ENCODE data around the gene TGFA. TPM values are rescaled to one million over a fixed set of nuclear protein-coding genes. Genes with fewer than 3 reads are reported as not detected.

TGFA gene
- total RNA-seq, 1 experiment from 2014 or later, result 22.5 TPM

- ChIA-PET POLR2A (interaction anchor here (0.6 to 1.8 kb wide), 2 partner anchors 11 to 61 kb away, joined by 3 to 7 read pairs; no protein-coding TSS in a partner anchor), CTCF (no interaction called here)
- intact Hi-C loops (cut with micrococcal nuclease), result no loop called here
- Mint-ChIP-seq H3K9me3 (ENCODE audit: unreplicated experiment) (no peaks in the 10 kb centered on the region), H3K27ac (ENCODE audit: low read depth, unreplicated experiment) (no peak overlapping the region), H3K36me3 (ENCODE audit: insufficient read depth, unreplicated experiment) (peaks cover 20% of the 10 kb centered on the region), H3K4me1 (ENCODE audit: insufficient read depth, unreplicated experiment) (peaks cover 22% of the 10 kb centered on the region), H3K4me3 (ENCODE audit: unreplicated experiment) (no peak overlapping the region), H3K27me3 (ENCODE audit: insufficient read depth, unreplicated experiment) (no peaks in the 10 kb centered on the region)
- no TSS peak for BruUV-seq (replicated peaks)
- DNase-seq (ENCODE audit: unreplicated experiment), result no peak
- TF ChIP-seq, protein P1, sequence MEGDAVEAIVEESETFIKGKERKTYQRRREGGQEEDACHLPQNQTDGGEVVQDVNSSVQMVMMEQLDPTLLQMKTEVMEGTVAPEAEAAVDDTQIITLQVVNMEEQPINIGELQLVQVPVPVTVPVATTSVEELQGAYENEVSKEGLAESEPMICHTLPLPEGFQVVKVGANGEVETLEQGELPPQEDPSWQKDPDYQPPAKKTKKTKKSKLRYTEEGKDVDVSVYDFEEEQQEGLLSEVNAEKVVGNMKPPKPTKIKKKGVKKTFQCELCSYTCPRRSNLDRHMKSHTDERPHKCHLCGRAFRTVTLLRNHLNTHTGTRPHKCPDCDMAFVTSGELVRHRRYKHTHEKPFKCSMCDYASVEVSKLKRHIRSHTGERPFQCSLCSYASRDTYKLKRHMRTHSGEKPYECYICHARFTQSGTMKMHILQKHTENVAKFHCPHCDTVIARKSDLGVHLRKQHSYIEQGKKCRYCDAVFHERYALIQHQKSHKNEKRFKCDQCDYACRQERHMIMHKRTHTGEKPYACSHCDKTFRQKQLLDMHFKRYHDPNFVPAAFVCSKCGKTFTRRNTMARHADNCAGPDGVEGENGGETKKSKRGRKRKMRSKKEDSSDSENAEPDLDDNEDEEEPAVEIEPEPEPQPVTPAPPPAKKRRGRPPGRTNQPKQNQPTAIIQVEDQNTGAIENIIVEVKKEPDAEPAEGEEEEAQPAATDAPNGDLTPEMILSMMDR (IDR thresholded peaks at IDR 0.05; ENCODE audit: unreplicated experiment), result no peak
These were observed 44.7 kb downstream of the TGFA start for GRCh38 chr2:70508711-70509462.

- H3K36me3 Mint-ChIP-seq (ENCODE audit: insufficient read depth, unreplicated experiment), result peaks cover 19% of the 10 kb centered on the region
- intact Hi-C loops (cut with micrococcal nuclease), result no loop called here
- peaks cover 22% of the 10 kb centered on the region for H3K4me1 Mint-ChIP-seq (ENCODE audit: insufficient read depth, unreplicated experiment)
- BruUV-seq (replicated peaks), result no TSS peak
- ChIA-PET CTCF (interaction anchor here (0.6 kb wide), 1 partner anchor 18 kb away, joined by 3 read pairs; no protein-coding TSS in a partner anchor), POLR2A (no interaction called here)
- no peak overlapping the region for H3K4me3 Mint-ChIP-seq (ENCODE audit: unreplicated experiment)
- H3K9me3 Mint-ChIP-seq (ENCODE audit: unreplicated experiment), result no peaks in the 10 kb centered on the region
- H3K27me3 Mint-ChIP-seq (ENCODE audit: insufficient read depth, unreplicated experiment), result no peaks in the 10 kb centered on the region
- H3K27ac Mint-ChIP-seq (ENCODE audit: low read depth, unreplicated experiment), result no peak overlapping the region
- TF ChIP-seq, protein P1 (IDR thresholded peaks at IDR 0.05; ENCODE audit: unreplicated experiment), result no peak
- DNase-seq (ENCODE audit: unreplicated experiment), result no peak
These were observed 47.8 kb downstream of the TGFA start for GRCh38 chr2:70505613-70506391.

DNA sequence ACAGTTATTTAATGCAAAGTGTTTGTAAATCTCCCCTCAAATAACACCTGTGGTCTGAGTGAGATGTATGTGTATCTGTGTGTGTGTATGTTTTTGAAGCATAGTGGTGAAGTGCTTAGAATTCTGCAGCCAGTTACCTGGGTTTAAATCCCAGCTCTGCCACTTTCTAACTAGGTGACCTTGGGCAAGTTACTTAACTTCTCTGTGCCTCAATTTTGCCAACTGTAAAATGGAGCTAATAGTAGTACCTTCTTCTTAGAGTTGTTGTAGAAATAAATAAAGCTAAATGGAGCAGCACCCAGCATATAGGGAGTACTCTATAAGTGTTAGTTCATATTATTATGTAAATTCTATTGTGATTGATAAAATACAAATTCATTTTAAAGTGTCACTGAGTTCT is 48.9 kb downstream of the TGFA start:
- no TSS peak for BruUV-seq (replicated peaks)
- no peak for DNase-seq (ENCODE audit: unreplicated experiment)
- POLR2A ChIA-PET, result interaction anchor here (0.7 to 1.1 kb wide), 3 partner anchors 9 to 48 kb away, joined by 3 to 4 read pairs (median 4); partner anchors contain the start of gene TGFA
- no peak overlapping the region for H3K27ac Mint-ChIP-seq (ENCODE audit: low read depth, unreplicated experiment)
- no peak overlapping the region for H3K4me3 Mint-ChIP-seq (ENCODE audit: unreplicated experiment)
- H3K4me1 Mint-ChIP-seq (ENCODE audit: insufficient read depth, unreplicated experiment), result peaks cover 13% of the 10 kb centered on the region
- H3K9me3 Mint-ChIP-seq (ENCODE audit: unreplicated experiment), result no peaks in the 10 kb centered on the region
- intact Hi-C loops (cut with micrococcal nuclease), result no loop called here
- H3K36me3 Mint-ChIP-seq (ENCODE audit: insufficient read depth, unreplicated experiment), result peaks cover 16% of the 10 kb centered on the region
- H3K27me3 Mint-ChIP-seq (ENCODE audit: insufficient read depth, unreplicated experiment), result no peaks in the 10 kb centered on the region
- TF ChIP-seq, protein P1 (IDR thresholded peaks at IDR 0.05; ENCODE audit: unreplicated experiment), result no peak
- CTCF ChIA-PET, result interaction anchor here (0.5 to 0.7 kb wide), 3 partner anchors 46 to 121 kb away, joined by 3 read pairs; no protein-coding TSS in a partner anchor

DNA sequence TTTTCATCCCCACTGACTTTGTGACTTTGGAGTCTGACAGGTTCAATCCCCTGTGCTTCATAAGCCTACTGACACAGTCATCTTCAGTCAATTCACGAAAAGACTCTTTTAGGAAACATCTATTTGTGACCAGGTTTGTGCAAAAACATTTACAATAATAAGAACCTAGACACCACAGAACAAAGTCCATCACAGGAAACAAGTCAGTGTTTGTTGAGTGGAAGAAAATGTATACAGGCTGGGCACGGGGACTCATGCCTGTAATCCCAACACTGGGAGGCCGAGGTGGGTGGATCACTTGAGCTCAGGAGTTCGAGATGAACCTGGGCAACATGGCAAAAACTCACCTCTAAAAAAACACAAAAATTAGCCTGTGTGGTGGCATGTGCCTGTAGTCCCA is 49.7 kb downstream of the TGFA start:
- Mint-ChIP-seq H3K27me3 (ENCODE audit: insufficient read depth, unreplicated experiment) (no peaks in the 10 kb centered on the region), H3K36me3 (ENCODE audit: insufficient read depth, unreplicated experiment) (peaks cover 16% of the 10 kb centered on the region), H3K27ac (ENCODE audit: low read depth, unreplicated experiment) (no peak overlapping the region), H3K9me3 (ENCODE audit: unreplicated experiment) (no peaks in the 10 kb centered on the region), H3K4me1 (ENCODE audit: insufficient read depth, unreplicated experiment) (peaks cover 4% of the 10 kb centered on the region), H3K4me3 (ENCODE audit: unreplicated experiment) (no peak overlapping the region)
- BruUV-seq (replicated peaks), result no TSS peak
- intact Hi-C loops (cut with micrococcal nuclease), result no loop called here
- no peak for DNase-seq (ENCODE audit: unreplicated experiment)
- CTCF ChIA-PET, result interaction anchor here (0.6 to 0.7 kb wide), 2 partner anchors 45 to 103 kb away, joined by 3 read pairs; no protein-coding TSS in a partner anchor
- TF ChIP-seq, protein P1 (IDR thresholded peaks at IDR 0.05; ENCODE audit: unreplicated experiment), result no peak
- POLR2A ChIA-PET, result interaction anchor here (0.7 to 1.1 kb wide), 4 partner anchors 10 to 246 kb away, joined by 3 to 4 read pairs (median 4); partner anchors contain the start of genes PCYOX1 and TGFA

Data from MCF 10A (cell line).